Parathyroid adenoma (tissue), 2 donors: Measurements from ENCODE around the gene TAB2.

Experiments used
- H2AFZ ChIP-seq: fragments of 300-600 bp; sonication (generic); one replicate; pipeline ENCODE4 v1.7.0; 2017; ENCODE audit warnings: antibody characterized with exemption, mild to moderate bottlenecking
- H3K27ac ChIP-seq: fragments of 300-600 bp; sonication (generic); one replicate; pipeline ENCODE4 v1.7.0; 2017
- H3K27me3 ChIP-seq: fragments of 300-600 bp; sonication (generic); one replicate; pipeline ENCODE4 v1.7.0; 2017; ENCODE audit warnings: low read length; ENCODE audit not compliant: control insufficient read depth, insufficient read depth
- H3K36me3 ChIP-seq: fragments of 300-600 bp; sonication (generic); one replicate; pipeline ENCODE4 v1.7.0; 2017; ENCODE audit warnings: low read length; ENCODE audit not compliant: control insufficient read depth, insufficient read depth
- H3K4me1 ChIP-seq: fragments of 300-600 bp; sonication (generic); one replicate; pipeline ENCODE4 v1.7.0; 2017; ENCODE audit warnings: control low read depth
- H3K4me2 ChIP-seq: fragments of 300-600 bp; sonication (generic); one replicate; pipeline ENCODE4 v1.7.0; 2017; ENCODE audit warnings: low read length
- H3K4me3 ChIP-seq: fragments of 300-600 bp; sonication (generic); one replicate; pipeline ENCODE4 v1.7.0; 2017; ENCODE audit warnings: low read depth, low read length
- H3K79me2 ChIP-seq: fragments of 300-600 bp; sonication (generic); one replicate; pipeline ENCODE4 v1.7.0; 2017; ENCODE audit warnings: control low read depth
- H3K9ac ChIP-seq: fragments of 300-600 bp; sonication (generic); one replicate; pipeline ENCODE4 v1.7.0; 2017; ENCODE audit warnings: mild to moderate bottlenecking
- H3K9me3 ChIP-seq: fragments of 300-600 bp; sonication (generic); one replicate; pipeline ENCODE4 v1.7.0; 2017; ENCODE audit warnings: low read length; ENCODE audit not compliant: control insufficient read depth
- TF ChIP-seq, protein P1 (sequence below): fragments of 300-600 bp; sonication (generic); IDR thresholded peaks from one replicate; pipeline ENCODE4 v1.7.0; 2017; ENCODE audit warnings: antibody characterized with exemption, mild to moderate bottlenecking
- donor health status: primary hyperparathyroidism.

TAB2 gene

DNA sequence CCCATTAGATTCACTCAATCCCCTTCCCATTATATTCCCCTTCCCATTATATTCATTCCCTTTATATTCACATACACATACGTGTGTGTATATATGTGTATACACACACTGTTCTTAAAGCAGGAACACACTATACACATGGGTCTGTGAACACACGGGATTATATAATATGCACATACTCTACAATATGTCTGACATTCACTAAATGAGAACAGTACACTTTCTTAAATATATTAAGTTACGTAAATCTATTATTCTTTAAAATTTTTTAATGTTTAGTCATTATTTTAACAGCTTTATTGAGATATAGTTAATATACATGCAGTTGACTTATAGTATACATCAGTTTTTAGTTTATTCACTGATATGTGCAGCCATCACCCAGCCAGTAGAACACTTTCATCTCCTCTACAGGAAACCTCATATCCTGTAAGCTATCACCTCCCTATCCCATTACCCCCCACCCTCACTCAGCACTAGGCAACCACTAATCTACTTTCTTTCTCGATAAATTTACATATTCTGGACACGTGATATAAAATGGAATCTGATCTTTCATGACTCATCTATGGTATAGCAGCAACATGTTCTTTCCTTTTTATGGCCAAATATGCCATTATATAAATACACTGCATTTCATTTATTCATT, 68.6 kb downstream of the TAB2 start:
- Histone ChIP-seq H3K4me2 (no peak overlapping the region), H3K4me1 (peaks cover 6% of the 10 kb centered on the region), H3K4me3 (no peak overlapping the region), H3K79me2 (peaks cover 9% of the 10 kb centered on the region), H3K27ac (no peak overlapping the region), H3K9me3 (no peaks in the 10 kb centered on the region), H2AFZ (no peak overlapping the region), H3K9ac (no peak overlapping the region), H3K27me3 (no peaks in the 10 kb centered on the region), H3K36me3 (no peaks in the 10 kb centered on the region)
- TF ChIP-seq, protein P1, sequence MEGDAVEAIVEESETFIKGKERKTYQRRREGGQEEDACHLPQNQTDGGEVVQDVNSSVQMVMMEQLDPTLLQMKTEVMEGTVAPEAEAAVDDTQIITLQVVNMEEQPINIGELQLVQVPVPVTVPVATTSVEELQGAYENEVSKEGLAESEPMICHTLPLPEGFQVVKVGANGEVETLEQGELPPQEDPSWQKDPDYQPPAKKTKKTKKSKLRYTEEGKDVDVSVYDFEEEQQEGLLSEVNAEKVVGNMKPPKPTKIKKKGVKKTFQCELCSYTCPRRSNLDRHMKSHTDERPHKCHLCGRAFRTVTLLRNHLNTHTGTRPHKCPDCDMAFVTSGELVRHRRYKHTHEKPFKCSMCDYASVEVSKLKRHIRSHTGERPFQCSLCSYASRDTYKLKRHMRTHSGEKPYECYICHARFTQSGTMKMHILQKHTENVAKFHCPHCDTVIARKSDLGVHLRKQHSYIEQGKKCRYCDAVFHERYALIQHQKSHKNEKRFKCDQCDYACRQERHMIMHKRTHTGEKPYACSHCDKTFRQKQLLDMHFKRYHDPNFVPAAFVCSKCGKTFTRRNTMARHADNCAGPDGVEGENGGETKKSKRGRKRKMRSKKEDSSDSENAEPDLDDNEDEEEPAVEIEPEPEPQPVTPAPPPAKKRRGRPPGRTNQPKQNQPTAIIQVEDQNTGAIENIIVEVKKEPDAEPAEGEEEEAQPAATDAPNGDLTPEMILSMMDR = no peak

DNA sequence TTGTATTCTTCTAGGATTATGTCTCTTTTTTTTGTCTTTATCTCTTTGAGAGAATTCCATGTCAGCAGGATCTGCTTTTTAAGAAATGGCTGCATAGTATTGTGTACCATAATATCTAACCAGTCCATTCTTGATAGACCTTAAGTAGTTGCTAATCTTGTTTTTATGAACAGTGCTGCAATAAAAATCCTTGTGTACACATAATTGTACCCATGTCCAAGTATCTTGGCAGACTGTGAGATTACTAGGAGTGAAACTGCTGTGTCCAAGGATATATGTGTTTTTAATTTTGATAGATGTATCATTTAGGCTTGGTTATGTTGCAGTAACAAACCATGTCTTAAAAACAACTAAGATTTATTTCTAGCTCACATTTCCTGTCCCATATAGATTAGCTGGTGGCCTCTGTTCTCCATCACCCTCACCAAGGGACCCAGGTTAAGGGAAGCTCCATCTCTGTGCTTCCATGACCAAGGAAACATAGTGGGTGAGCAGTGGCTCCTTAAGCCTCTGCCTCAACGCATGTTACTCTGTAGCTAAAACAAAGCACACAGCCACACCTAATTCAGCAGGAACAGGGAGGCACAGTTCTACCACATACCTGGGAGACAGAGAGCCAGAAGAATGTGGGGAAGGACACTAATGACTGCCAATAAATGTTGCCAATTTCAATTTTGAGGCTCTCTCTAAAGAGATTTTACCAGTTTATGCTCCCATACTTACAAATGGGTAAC, 70.4 kb downstream of the TAB2 start:
- no peak overlapping the region for H3K27ac ChIP-seq
- H3K4me1 ChIP-seq = no peaks in the 10 kb centered on the region
- H3K9me3 ChIP-seq = no peaks in the 10 kb centered on the region

DNA sequence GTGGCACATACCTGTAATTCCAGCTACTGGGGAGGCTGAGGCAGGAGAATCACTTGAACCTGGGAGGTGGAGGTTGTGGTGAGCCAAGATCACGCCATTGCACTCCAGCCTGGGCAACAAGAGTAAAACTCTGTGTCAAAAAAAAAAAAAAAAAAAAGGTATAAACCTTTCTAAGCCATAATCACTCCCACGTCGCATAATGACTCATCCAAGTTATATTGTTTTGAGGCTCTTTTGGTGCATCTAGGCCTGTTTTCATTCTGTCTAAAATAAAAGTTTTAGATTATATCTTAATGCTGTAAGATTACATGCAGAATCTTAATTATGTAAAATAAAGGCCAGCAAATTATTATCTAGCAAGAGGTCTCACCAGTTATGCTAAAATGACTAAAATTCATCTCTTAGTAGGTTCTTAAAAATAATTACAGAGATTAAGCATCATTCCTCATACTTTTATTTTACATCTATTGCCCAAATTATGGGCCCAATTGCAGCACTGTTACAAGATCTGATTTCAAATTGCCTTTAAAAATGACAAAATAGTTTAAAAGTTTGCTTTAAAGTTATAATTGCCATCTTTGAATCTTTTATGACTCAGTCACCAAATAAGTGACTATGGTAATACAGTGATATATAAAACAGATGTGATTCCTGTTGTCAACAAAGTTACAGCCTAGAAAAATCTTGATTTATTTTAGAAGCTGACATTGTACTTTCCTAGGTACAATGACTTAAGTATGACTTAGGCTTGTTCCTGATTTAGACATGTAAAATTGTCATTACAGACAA, 72.2 kb downstream of the TAB2 start:
- peaks cover 9% of the 10 kb centered on the region for H3K79me2 ChIP-seq
- no peak overlapping the region for H3K4me2 ChIP-seq

More for the DNA sequence above, 70.4 kb downstream of the TAB2 start:
- Histone ChIP-seq H3K36me3 (no peaks in the 10 kb centered on the region), H3K27me3 (no peaks in the 10 kb centered on the region), H3K4me3 (no peak overlapping the region), H2AFZ (no peak overlapping the region), H3K4me2 (no peak overlapping the region), H3K9ac (no peak overlapping the region), H3K79me2 (peaks cover 9% of the 10 kb centered on the region)
- TF ChIP-seq, protein P1 = no peak

DNA sequence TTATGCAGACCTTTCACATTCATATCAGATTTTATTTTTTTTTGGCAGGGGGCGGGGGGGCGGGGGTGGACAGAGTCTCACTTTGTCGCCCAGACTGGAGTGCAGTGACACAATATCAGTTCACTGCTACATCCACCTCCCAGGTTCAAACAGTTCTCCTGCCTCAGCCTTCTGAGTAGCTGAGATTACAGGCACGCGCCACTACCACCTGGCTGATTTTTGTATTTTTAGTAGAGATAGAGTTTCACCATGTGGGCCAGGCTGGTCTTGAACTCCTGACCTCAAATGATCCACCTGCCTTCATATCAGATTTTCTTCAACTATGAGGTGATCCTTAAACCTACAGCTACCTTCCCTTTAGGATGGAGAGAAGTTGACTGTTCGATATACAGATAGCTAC, 74.6 kb downstream of the TAB2 start:
- H3K27ac ChIP-seq = no peak overlapping the region
- TF ChIP-seq, protein P1 = no peak
- H3K9me3 ChIP-seq = no peaks in the 10 kb centered on the region

More for the DNA sequence above, 72.2 kb downstream of the TAB2 start:
- H3K27me3 ChIP-seq = no peaks in the 10 kb centered on the region
- H3K9me3 ChIP-seq = no peaks in the 10 kb centered on the region
- H3K4me1 ChIP-seq = no peaks in the 10 kb centered on the region
- no peak overlapping the region for H3K27ac ChIP-seq
- H3K36me3 ChIP-seq = no peaks in the 10 kb centered on the region
- TF ChIP-seq, protein P1 = no peak
- H3K4me3 ChIP-seq = no peak overlapping the region
- H3K9ac ChIP-seq = no peak overlapping the region
- H2AFZ ChIP-seq = no peak overlapping the region

More for the DNA sequence above, 74.6 kb downstream of the TAB2 start:
- H3K4me2 ChIP-seq = no peak overlapping the region
- no peaks in the 10 kb centered on the region for H3K36me3 ChIP-seq
- no peak overlapping the region for H3K9ac ChIP-seq
- H3K27me3 ChIP-seq = no peaks in the 10 kb centered on the region
- no peaks in the 10 kb centered on the region for H3K4me1 ChIP-seq
- no peak overlapping the region for H2AFZ ChIP-seq
- peaks cover 3% of the 10 kb centered on the region for H3K79me2 ChIP-seq
- H3K4me3 ChIP-seq = no peak overlapping the region
